Activated CD4-positive, alpha-beta T cell treated with anti-CD3 and anti-CD28 coated beads, Interleukin-2, Interleukin-6, amounts not matched to agents 100 ng/mL and 50 ng/mL, durations not matched to agents 16 hours and 8 hours (primary cell): Measurements from ENCODE around the gene DIS3.
"Not testable (repeated sequence)": the region's sequence is repeated elsewhere in the genome, so short reads cannot be mapped to it uniquely, and the experiment has no call there.

ENCODE experiments used
- DNase-seq: peaks from one replicate; pipeline ENCODE4 v3.0.0-alpha.2; 2020

The DIS3 gene, protein sequence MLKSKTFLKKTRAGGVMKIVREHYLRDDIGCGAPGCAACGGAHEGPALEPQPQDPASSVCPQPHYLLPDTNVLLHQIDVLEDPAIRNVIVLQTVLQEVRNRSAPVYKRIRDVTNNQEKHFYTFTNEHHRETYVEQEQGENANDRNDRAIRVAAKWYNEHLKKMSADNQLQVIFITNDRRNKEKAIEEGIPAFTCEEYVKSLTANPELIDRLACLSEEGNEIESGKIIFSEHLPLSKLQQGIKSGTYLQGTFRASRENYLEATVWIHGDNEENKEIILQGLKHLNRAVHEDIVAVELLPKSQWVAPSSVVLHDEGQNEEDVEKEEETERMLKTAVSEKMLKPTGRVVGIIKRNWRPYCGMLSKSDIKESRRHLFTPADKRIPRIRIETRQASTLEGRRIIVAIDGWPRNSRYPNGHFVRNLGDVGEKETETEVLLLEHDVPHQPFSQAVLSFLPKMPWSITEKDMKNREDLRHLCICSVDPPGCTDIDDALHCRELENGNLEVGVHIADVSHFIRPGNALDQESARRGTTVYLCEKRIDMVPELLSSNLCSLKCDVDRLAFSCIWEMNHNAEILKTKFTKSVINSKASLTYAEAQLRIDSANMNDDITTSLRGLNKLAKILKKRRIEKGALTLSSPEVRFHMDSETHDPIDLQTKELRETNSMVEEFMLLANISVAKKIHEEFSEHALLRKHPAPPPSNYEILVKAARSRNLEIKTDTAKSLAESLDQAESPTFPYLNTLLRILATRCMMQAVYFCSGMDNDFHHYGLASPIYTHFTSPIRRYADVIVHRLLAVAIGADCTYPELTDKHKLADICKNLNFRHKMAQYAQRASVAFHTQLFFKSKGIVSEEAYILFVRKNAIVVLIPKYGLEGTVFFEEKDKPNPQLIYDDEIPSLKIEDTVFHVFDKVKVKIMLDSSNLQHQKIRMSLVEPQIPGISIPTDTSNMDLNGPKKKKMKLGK

DNA sequence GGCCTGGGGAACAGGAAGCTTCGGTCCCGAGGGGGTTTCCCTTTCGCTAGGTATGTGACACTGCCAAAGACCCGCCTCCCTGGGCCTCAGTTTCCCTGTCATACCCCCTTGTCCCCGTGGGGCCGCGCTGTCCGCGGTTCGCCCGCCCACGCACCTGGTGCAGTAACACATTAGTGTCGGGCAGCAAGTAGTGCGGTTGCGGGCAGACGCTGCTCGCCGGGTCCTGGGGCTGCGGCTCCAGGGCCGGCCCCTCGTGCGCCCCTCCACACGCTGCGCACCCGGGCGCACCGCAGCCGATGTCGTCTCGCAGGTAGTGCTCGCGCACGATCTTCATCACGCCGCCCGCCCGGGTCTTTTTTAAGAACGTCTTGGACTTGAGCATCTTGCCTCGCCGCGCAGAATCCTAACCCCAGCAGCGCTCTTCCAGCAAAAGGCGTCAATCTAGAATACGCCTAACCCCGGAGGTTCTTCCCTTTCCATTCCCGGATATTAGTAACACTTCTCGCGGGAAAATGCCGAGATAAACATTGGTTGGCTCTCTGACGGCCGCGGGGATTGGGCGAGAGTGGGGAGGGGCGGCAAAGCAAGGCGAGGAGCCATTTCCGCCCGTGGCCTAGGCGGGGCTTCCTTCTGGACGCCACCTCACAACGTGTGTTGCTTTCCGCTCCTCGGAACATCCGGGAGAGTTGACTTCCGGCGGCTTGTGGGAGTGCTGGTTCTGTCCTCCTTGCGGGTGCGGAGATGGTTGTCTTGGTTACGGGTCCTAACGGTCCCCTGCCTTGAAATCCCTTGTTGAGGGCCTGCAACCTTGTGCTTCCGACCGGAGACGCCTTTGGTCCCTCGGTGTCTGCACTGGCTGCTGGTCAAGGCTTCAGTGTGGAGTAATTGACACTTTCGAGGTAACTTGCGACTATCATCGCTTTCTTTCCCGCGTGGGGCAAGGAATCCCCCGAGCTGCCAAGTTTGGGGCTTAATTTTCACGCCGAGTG is at the start of gene DIS3, which contains the start of gene PIBF1:
TSS of gene DIS3 (minus strand) at position 450 of the 989 bp plus-strand sequence. CDS start at position 382, 68 bp downstream.
TSS of gene PIBF1 (plus strand) at position 683 of the 989 bp plus-strand sequence. CDS start 1,337 bp downstream, outside the sequence.
- peak; percentile 98 for DNase-seq

DNA sequence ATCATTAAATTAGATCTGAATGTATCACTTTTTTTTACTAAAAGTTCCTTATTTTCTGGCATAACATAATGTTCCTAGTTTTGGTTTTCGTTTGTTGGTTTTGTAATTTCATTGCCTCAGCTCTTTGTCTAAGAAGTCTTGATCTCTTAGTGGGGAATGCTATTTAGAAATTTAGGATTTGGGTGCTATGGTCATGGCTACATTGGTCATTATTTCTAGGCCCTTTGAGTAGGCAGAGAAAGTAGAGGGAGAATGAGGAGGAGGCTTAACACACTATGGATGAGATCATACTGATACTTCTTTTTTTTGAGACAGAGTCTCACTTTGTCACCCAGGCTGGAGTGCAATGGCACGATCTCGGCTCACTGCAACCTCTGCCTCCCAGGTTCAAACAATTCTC is 42.0 kb upstream of the DIS3 start:
- no peak for DNase-seq

DNA sequence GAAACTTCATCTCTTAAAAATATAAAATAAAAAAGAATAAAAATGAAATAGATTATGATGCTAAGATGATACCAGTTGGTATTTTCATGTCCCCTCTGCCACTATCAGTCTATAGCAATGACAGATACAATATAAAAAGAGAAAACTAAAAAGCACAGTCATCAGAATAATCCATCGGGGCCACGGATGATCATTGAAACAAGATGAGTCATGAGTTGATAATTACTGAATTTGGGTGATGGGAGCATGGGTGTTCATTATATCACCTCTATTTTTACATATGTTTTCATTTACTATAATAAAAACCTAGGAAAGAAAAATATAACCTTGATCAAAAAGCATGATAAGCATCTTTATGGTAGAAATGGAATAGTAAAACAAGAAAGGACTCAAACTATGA is 41.4 kb upstream of the DIS3 start:
- no peak for DNase-seq

DNA sequence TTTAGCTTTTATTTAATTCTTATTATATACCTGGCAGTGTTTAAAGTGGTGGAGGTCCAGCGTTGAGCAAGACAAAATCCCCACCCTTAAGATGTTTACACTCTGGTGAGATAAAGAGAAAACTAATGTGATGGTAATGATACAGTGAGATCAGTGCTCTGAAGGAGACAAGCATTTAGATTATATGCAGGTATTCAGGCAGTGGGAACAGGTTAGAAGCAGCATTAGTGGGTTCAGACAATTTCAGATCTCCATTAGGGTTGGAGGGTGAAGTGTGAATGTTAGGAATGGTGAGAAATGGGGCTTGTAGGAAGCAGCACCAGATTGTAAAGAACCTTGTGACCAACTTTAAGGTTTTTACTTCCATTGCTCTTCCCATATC is 39.2 kb upstream of the DIS3 start:
- DNase-seq: no peak

DNA sequence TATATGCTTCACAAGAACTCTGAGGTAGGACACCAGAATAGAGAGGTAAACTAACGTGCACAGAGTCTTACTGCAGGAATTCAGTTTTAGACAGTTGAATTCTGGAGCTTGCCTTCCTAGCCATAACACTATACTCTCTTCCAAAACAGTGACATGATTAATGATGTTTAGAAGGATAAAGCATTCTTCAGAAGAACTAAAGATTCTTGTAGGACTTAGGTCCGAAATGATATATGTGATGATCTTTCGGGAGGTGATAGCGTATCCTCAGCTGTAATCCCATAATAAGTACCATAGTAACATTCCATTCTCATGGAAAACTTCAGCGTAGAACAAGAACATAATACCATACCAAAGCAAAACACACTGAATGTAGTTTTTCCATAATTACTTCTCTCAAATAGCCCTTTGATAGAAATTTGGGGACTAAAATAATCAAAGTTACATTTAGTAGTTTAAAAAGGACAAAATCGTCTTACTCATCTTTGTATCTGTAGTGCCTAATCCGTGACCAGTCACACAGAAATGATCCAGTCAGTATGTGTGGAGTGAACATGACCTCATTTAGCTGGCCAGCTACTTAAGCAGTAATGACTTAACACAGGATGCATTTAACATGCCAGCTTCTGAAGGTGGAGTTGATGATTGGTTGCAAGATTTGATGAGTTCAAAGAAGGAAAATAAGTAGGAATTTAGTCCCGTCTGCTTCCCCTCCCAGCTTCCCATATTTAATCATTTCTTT is 38.6 kb upstream of the DIS3 start:
- DNase-seq: no peak

DNA sequence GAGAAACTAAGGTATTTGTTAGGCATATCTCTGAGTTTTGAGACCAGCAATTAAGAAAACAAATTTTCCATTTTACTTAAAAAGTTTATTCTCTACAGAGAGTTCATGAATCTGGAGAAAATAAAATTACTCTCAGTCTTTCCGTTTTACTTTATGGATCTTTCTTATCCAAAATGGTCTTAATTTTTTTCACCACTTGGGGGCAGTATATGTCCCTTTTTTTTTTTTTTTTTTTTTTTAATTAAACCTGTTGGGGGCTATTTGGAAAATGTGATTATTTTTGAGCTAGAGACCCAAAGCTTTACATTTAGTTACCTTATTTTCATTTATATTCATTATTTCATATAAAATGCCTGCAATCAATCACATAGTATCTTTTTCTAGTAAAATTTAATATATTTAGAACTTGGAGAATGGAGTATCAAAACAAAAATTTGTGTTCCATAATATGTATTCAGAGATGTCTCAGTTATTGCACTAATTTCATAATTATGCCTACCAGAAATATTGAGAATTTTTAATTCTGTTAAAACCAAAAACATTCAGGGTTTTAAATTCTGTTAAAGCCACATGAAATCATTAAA is 27.3 kb upstream of the DIS3 start:
- DNase-seq: peak; percentile 3

DNA sequence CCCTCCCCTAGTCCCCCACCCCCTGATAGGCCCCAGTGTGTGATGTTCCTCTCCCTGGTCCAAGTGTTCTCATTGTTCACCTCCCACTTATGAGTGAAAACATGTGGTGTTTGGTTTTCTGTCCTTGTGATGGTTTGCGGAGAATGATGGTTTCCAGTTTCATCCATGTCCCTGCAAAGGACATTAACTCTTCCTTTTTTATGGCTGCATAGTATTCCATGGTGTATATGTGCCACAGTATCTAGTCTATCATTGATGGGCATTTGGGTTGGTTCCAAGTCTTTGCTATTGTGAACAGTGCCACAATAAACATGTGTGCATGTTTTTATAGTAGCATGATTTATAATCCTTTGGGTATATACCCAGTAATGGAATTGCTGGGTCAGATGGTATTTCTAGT is 24.8 kb upstream of the DIS3 start:
- DNase-seq: not testable (repeated sequence)

DNA sequence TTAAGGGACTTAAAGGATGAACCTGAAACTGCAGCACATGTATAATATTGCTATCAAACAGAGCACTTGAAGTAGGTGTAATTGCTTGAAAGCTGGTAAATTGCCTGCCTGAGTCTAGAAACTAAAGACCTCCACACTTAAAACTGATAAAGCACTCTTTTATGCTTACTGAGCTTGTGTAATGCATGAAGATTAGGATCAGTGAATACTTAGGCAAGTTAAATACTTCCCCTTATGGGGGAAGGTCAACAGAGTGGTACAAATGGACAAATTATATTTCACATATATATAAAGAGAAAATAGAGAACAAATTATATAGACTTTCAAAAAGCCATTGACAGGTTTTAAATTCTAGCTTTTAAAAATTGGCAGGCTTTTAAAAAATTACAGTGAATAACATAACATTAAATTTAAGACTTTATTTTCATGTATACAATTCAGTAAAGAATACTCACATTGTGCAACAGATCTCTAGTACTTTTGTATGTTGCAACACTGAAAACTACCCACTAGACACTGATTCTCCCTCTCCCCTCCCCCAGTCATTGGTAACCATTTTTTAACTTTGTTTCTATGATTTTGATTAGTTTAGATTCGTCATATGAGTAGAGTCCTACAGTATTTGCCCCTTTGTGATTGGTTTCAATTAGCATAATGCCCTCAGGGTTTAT is 24.1 kb upstream of the DIS3 start:
- DNase-seq: no peak

DNA sequence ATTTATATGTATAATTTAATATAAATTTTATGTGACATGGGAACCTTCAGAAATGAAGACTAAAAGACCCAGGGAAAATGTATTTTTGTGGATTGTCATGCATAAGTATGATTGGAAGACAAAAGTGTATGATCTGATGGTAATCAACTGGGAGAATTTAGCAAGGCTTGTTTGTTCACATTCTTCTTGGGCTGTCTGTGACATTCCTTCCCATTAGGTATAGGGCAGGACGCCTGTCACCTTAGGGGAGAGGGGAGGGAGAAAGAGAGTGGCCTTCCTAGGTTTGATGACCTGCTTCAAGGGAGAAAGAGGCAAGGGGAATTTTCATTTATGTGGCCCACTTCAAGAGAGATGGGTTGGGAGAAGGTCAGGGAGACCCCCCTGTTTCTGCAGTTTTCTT is 22.6 kb upstream of the DIS3 start:
- no peak for DNase-seq

DNA sequence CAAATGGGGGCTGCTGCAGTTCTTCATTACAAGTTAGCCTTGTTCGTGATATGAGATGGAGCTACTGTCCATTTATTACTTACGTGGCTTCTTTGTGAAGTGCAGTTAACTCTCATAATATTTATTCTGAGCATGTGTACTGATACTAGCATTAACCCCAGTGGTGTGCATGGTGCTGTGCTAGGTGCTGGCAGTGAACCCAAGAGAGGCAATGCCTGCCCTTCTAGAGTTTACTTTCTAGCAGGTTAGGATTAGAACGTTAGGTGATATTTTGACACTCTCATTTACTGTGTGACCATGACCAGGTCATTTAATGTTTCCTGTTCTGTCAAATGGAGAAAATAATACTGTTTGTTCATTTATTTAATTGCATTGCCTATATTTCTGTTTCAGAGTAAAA is 17.1 kb upstream of the DIS3 start:
- DNase-seq: no peak

DNA sequence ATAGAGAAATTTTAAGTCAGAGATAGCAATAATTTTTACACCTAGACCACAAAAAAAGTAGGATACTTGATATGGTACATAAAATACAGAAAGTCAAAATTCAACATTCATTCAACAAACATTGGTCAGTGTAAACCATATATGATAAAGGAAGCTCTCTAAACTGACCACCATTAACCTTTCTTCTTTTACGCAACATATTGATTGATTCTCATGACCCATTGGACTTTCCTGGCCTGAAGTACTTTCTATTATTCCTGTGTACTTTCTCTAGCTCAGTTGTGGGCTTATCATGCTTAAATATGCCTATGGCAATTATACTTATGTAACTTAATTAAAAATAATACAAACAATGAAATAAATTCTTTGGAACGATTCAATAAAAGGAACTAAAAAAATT is 10.9 kb upstream of the DIS3 start:
- no peak for DNase-seq

DNA sequence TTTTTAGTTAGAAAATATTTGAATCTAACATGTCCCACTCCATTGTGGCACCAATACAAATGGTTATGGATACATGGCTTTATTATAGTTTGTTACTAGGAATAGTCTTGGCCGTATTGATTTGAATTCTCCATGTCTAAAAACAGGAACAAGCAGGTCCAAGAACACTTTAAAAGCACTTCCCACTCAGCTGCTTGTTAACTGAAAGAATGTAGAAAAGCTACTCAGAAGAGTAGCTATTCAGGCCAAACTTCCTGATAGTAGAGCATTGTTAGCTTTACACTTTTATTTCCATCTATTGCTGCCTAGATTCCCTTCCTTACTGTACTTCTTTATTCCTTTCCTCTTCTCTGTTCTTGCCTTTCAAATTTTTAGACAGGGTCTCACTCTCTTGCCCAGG is 7.1 kb upstream of the DIS3 start:
- no peak for DNase-seq

DNA sequence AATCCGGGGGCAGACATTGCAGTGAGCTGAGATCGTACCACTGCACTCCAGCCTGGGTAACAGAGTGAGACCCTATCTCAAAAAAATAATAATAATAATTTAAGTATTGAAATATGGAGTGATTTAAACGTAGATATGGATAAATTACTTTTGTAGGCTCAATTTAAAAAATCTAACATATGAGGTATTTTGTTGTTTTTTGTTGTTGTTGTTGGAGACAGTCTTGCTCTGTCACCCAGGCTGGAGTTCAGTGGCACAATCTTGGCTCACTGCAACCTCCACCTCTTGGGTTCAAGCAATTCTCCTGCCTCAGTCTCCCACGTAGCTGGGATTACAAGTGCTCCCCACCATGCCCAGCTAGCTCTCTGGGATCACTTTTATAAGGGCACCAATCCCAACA is 3.0 kb upstream of the DIS3 start:
- not testable (repeated sequence) for DNase-seq

DNA sequence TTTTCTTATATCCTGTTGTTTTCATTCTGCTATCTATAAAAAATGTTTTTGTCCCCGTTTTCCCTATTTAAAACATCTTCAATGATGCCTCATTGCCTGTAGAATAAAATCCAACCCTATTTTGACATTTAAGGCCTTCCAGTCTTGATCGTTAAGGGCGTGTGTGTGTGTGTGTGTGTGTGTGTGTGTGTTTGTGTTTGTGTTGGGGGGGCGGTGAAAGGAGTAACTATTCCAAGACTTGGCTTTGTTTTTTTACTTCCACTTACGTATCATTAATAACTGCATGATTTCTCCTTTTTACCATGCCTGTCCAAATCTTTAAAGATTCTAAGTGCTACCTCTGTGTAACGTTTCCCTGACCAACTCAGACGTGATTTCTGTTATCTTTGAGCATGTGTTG is 1.0 kb upstream of the DIS3 start:
- peak; percentile 13 for DNase-seq

DNA sequence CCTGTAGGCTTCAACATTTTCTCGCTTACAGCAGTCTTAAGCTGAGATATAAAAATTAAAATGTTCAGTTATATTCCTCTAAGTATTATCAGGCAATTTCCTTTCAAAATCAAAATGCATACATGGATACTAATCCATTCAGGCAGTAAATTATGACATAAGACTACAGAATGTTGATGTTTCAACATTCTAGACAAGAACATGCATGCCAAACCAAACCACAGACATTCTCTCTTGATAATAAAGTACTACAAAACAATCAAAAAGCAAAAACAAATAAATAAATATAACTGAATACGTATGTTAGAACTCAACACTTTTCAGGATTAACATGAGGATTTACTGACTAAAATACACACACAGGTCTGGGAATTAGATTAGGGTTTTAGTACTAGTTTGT is 7.7 kb downstream of the DIS3 start:
- no peak for DNase-seq

DNA sequence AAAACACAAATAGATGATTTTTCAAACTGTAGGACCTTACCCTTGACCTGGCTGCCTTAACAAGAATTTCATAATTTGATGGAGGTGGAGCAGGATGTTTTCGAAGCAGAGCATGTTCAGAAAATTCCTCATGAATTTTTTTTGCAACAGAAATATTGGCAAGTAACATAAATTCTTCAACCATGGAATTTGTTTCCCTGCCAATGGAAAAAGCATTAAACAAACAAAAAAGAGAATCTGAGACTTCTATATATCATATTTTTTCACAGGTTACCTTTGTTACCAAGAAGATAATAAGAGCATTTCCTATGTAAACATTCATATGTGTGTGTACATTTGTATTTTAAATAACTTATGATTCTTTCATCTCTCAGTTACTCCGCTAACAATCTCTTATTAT is 18.3 kb downstream of the DIS3 start:
- DNase-seq: no peak

DNA sequence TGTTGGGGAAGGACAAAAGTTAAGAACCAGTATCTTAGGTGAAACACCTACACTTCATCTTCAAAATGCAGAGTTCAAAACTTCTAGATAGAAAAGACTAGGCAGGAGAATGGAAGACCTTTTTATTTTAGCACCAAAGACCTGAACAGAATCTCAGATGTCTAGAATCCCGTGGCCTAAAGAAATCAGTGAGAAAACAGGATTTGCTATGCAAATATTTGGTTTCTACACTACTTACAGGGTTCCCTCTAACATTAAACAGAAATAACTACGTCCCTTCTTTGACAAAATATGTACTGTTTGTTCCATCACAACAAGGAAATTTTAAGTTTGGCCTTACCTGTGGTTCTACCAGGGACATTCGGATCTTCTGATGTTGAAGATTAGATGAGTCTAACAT is 21.5 kb downstream of the DIS3 start:
- no peak for DNase-seq

DNA sequence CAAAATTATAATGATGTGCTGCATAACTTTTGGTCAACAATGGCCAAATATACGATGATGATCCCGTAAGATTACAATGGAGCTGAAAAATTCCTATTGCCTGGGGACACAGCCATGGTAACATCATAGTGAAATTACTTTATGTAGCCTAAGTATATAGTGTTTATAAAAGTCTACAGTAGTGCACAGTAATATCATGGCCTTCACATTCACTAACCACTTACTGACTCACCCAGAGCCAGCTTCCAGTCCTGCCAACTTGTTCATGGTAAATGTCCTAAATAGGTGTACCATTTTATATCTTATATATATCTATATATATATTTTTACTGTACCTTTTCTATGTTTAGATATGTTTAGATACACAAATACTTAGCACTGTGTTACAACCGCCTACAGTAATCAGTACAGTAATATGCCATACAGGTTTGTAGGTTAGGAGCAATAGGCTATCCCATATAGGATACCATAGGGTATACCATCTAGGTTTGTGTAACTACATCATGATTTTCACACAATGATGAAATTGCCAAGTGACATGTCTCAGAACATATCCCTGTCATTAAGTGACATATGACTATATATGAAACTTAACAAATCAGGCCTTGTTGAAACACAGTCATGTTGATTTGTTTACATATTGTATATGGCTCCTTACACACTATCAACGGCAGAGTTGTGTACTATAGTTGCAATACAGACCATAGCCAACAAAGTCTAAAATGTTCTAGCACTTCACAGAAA is 23.7 kb downstream of the DIS3 start:
- no peak for DNase-seq

DNA sequence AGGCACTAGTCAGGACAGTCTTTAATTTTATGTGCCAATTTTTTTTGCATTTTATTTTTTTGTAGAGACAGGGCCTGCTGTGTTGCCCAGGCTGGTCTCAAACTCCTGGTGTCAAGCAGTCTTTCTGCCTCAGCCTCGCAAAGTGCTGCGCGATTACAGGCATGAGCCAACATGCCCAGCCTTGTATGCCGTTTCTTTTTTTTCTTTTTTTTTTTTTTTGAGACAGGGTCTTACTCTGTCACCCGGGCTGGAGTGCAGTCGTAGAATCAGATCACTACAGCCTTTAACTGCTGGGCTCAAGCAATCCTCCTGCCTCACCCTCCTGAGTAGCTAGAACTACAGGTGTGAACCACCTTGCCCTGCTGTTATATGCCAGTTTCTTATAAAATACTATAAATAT is 27.6 kb downstream of the DIS3 start:
- DNase-seq: no peak

DNA sequence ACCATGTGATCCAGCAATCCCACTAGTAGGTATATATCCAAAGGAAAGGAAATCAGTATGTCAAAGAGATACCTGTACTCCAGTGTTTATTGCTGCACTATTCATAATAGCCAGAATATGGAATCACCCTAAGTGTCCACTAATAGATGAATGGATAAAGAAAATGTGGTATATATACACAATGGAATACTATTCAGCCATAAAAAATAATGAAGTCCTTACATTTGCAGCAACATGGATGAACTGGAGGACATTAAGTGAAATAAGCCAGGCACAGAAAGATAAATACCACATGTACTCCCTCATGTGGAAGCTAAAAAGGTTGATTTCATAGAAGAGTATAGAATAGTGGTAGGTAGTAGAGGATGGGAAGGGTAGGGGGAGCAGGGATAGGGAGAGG is 30.5 kb downstream of the DIS3 start:
- DNase-seq: no peak
